ENCODE data around the gene KDM5C.
A peak's percentile ranks its signal among the peaks of the same experiment; 100 is the strongest.

KDM5C gene

GRCh38 chrX:53234484-53234883 lies 9.5 kb upstream of the KDM5C start:
- no peak overlapping the region for H3K9ac ChIP-seq (ENCODE audit: low read depth, low read length)
- no peaks in the 10 kb centered on the region for H3K4me1 ChIP-seq (ENCODE audit: control insufficient read depth, insufficient read depth, low read length)
- H3K27me3 ChIP-seq (ENCODE audit: control insufficient read depth, insufficient read depth, low read length) = no peaks in the 10 kb centered on the region
- no peak overlapping the region for H3K4me3 ChIP-seq (ENCODE audit: low read depth, low read length)
- H3K27ac ChIP-seq (ENCODE audit: low read depth, low read length) = no peak overlapping the region
- H3K36me3 ChIP-seq (ENCODE audit: control insufficient read depth, insufficient read depth, low read length) = peaks cover 25% of the 10 kb centered on the region
- peaks cover 17% of the 10 kb centered on the region; the same call in 1 of the 2 replicates for H3K9me3 ChIP-seq (ENCODE audit: control insufficient read depth, insufficient read depth, low read length)

GRCh38 chrX:53233536-53233935 lies 8.5 kb upstream of the KDM5C start:
- Histone ChIP-seq H3K4me3 (ENCODE audit: low read depth, low read length) (no peak overlapping the region), H3K9me3 (ENCODE audit: control insufficient read depth, insufficient read depth, low read length) (peaks cover 13% of the 10 kb centered on the region; the same call in 1 of the 2 replicates), H3K9ac (ENCODE audit: low read depth, low read length) (no peak overlapping the region), H3K36me3 (ENCODE audit: control insufficient read depth, insufficient read depth, low read length) (peaks cover 19% of the 10 kb centered on the region), H3K27me3 (ENCODE audit: control insufficient read depth, insufficient read depth, low read length) (no peaks in the 10 kb centered on the region), H3K27ac (ENCODE audit: low read depth, low read length) (no peak overlapping the region), H3K4me1 (ENCODE audit: control insufficient read depth, insufficient read depth, low read length) (no peaks in the 10 kb centered on the region)

- H3K27ac ChIP-seq (ENCODE audit: low read depth, low read length) = no peak overlapping the region
- H3K36me3 ChIP-seq (ENCODE audit: control insufficient read depth, insufficient read depth, low read length) = no peaks in the 10 kb centered on the region
Observed at GRCh38 chrX:53230116-53230515, 5.1 kb upstream of the KDM5C start.

GRCh38 chrX:53227224-53227765 lies 2.3 kb upstream of the KDM5C start:
- H3K9me3 ChIP-seq (ENCODE audit: control insufficient read depth, insufficient read depth, low read length) = no peaks in the 10 kb centered on the region; the same call in 1 of the 2 replicates

More at GRCh38 chrX:53230116-53230515, 5.1 kb upstream of the KDM5C start:
- H3K4me1 ChIP-seq (ENCODE audit: control insufficient read depth, insufficient read depth, low read length) = no peaks in the 10 kb centered on the region
- no peak overlapping the region for H3K9ac ChIP-seq (ENCODE audit: low read depth, low read length)
- peaks cover 3% of the 10 kb centered on the region; the same call in 1 of the 2 replicates for H3K9me3 ChIP-seq (ENCODE audit: control insufficient read depth, insufficient read depth, low read length)
- no peak overlapping the region for H3K4me3 ChIP-seq (ENCODE audit: low read depth, low read length)
- H3K27me3 ChIP-seq (ENCODE audit: control insufficient read depth, insufficient read depth, low read length) = no peaks in the 10 kb centered on the region

GRCh38 chrX:53223955-53224859 lies 800 bp downstream of the KDM5C start:
- Histone ChIP-seq H3K27me3 (ENCODE audit: control insufficient read depth, insufficient read depth, low read length) (no peaks in the 10 kb centered on the region), H3K9me3 (ENCODE audit: control insufficient read depth, insufficient read depth, low read length) (no peaks in the 10 kb centered on the region), H3K4me3 (ENCODE audit: low read depth, low read length) (peak overlapping the region; percentile 98), H3K27ac (ENCODE audit: low read depth, low read length) (peak overlapping the region; percentile 92), H3K4me1 (ENCODE audit: control insufficient read depth, insufficient read depth, low read length) (peaks cover 14% of the 10 kb centered on the region), H3K9ac (ENCODE audit: low read depth, low read length) (peak overlapping the region; percentile 96), H3K36me3 (ENCODE audit: control insufficient read depth, insufficient read depth, low read length) (peaks cover 29% of the 10 kb centered on the region)

More at GRCh38 chrX:53227224-53227765, 2.3 kb upstream of the KDM5C start:
- peaks cover under 1% of the 10 kb centered on the region; the same call in 1 of the 2 replicates for H3K36me3 ChIP-seq (ENCODE audit: control insufficient read depth, insufficient read depth, low read length)
- H3K4me1 ChIP-seq (ENCODE audit: control insufficient read depth, insufficient read depth, low read length) = peaks cover 14% of the 10 kb centered on the region
- no peak overlapping the region for H3K9ac ChIP-seq (ENCODE audit: low read depth, low read length)
- H3K27me3 ChIP-seq (ENCODE audit: control insufficient read depth, insufficient read depth, low read length) = no peaks in the 10 kb centered on the region
- H3K27ac ChIP-seq (ENCODE audit: low read depth, low read length) = no peak overlapping the region
- H3K4me3 ChIP-seq (ENCODE audit: low read depth, low read length) = no peak overlapping the region

- Histone ChIP-seq H3K4me3 (ENCODE audit: low read depth, low read length) (peak overlapping the region; percentile 98), H3K27me3 (ENCODE audit: control insufficient read depth, insufficient read depth, low read length) (no peaks in the 10 kb centered on the region), H3K36me3 (ENCODE audit: control insufficient read depth, insufficient read depth, low read length) (peaks cover 40% of the 10 kb centered on the region), H3K9me3 (ENCODE audit: control insufficient read depth, insufficient read depth, low read length) (no peaks in the 10 kb centered on the region), H3K27ac (ENCODE audit: low read depth, low read length) (no peak overlapping the region), H3K4me1 (ENCODE audit: control insufficient read depth, insufficient read depth, low read length) (peaks cover 14% of the 10 kb centered on the region), H3K9ac (ENCODE audit: low read depth, low read length) (no peak overlapping the region)
Observed at GRCh38 chrX:53223068-53223693, 1.8 kb downstream of the KDM5C start.

- H3K4me3 ChIP-seq (ENCODE audit: low read depth, low read length) = no peak overlapping the region
- peaks cover 89% of the 10 kb centered on the region for H3K36me3 ChIP-seq (ENCODE audit: control insufficient read depth, insufficient read depth, low read length)
- no peak overlapping the region for H3K27ac ChIP-seq (ENCODE audit: low read depth, low read length)
- no peaks in the 10 kb centered on the region for H3K27me3 ChIP-seq (ENCODE audit: control insufficient read depth, insufficient read depth, low read length)
- no peak overlapping the region for H3K9ac ChIP-seq (ENCODE audit: low read depth, low read length)
- no peaks in the 10 kb centered on the region for H3K4me1 ChIP-seq (ENCODE audit: control insufficient read depth, insufficient read depth, low read length)
- no peaks in the 10 kb centered on the region for H3K9me3 ChIP-seq (ENCODE audit: control insufficient read depth, insufficient read depth, low read length)
Observed at GRCh38 chrX:53211391-53211978, 13.5 kb downstream of the KDM5C start.

GRCh38 chrX:53196678-53197077 lies 28.3 kb downstream of the KDM5C start:
- no peaks in the 10 kb centered on the region for H3K9me3 ChIP-seq (ENCODE audit: control insufficient read depth, insufficient read depth, low read length)

GRCh38 chrX:53195401-53195800 lies 29.6 kb downstream of the KDM5C start:
- no peaks in the 10 kb centered on the region for H3K4me1 ChIP-seq (ENCODE audit: control insufficient read depth, insufficient read depth, low read length)
- H3K9me3 ChIP-seq (ENCODE audit: control insufficient read depth, insufficient read depth, low read length) = no peaks in the 10 kb centered on the region
- H3K9ac ChIP-seq (ENCODE audit: low read depth, low read length) = no peak overlapping the region
- no peaks in the 10 kb centered on the region for H3K27me3 ChIP-seq (ENCODE audit: control insufficient read depth, insufficient read depth, low read length)
- H3K4me3 ChIP-seq (ENCODE audit: low read depth, low read length) = no peak overlapping the region
- peaks cover 80% of the 10 kb centered on the region for H3K36me3 ChIP-seq (ENCODE audit: control insufficient read depth, insufficient read depth, low read length)
- no peak overlapping the region for H3K27ac ChIP-seq (ENCODE audit: low read depth, low read length)

More at GRCh38 chrX:53196678-53197077, 28.3 kb downstream of the KDM5C start:
- H3K4me1 ChIP-seq (ENCODE audit: control insufficient read depth, insufficient read depth, low read length) = no peaks in the 10 kb centered on the region
- H3K27ac ChIP-seq (ENCODE audit: low read depth, low read length) = no peak overlapping the region
- no peaks in the 10 kb centered on the region for H3K27me3 ChIP-seq (ENCODE audit: control insufficient read depth, insufficient read depth, low read length)
- no peak overlapping the region for H3K9ac ChIP-seq (ENCODE audit: low read depth, low read length)
- no peak overlapping the region for H3K4me3 ChIP-seq (ENCODE audit: low read depth, low read length)
- peaks cover 92% of the 10 kb centered on the region for H3K36me3 ChIP-seq (ENCODE audit: control insufficient read depth, insufficient read depth, low read length)

- H3K4me3 ChIP-seq (ENCODE audit: low read depth, low read length) = no peak overlapping the region
- no peaks in the 10 kb centered on the region for H3K4me1 ChIP-seq (ENCODE audit: control insufficient read depth, insufficient read depth, low read length)
- no peak overlapping the region for H3K27ac ChIP-seq (ENCODE audit: low read depth, low read length)
- H3K27me3 ChIP-seq (ENCODE audit: control insufficient read depth, insufficient read depth, low read length) = no peaks in the 10 kb centered on the region
- peaks cover 69% of the 10 kb centered on the region for H3K36me3 ChIP-seq (ENCODE audit: control insufficient read depth, insufficient read depth, low read length)
- H3K9me3 ChIP-seq (ENCODE audit: control insufficient read depth, insufficient read depth, low read length) = no peaks in the 10 kb centered on the region
- H3K9ac ChIP-seq (ENCODE audit: low read depth, low read length) = no peak overlapping the region
Observed at GRCh38 chrX:53194308-53194707, 30.7 kb downstream of the KDM5C start.
